HepG2 (cell line): Measurements from ENCODE around the gene MGA.

Experiments used
- ATF2 ChIP-seq: sonication (generic); formaldehyde crosslinking; IDR thresholded peaks from 2 replicates; pipeline ENCODE4 v1.4.0; 2020; ENCODE audit warnings: missing genetic modification reagents
- GABPB1 ChIP-seq: IDR thresholded peaks from 2 replicates; pipeline ENCODE4 v1.6.1; 2016; ENCODE audit warnings: mild to moderate bottlenecking, missing genetic modification reagents, moderate library complexity, missing compliant biosample characterization
- MAFF ChIP-seq: IDR thresholded peaks from 2 replicates; pipeline ENCODE4 v1.6.1; 2011; ENCODE audit warnings: low read depth, low read length, improper control_type of control experiment
- ZNF343 ChIP-seq: sonication (generic); formaldehyde crosslinking; IDR thresholded peaks from 2 replicates; pipeline ENCODE4 v1.4.0; 2020; ENCODE audit warnings: mild to moderate bottlenecking, missing genetic modification reagents

- TF ChIP-seq ATF2 (CRISPR knock-in tag): no peak
- no peak for TF ChIP-seq MAFF
- no peak for TF ChIP-seq GABPB1 (CRISPR knock-in tag)
- no peak for TF ChIP-seq ZNF343
Measured at GRCh38 chr15:41789662-41790061, 129.5 kb downstream of the MGA start.
